Measurements from ENCODE around the gene STAMBP. TPM values are rescaled to one million over a fixed set of nuclear protein-coding genes. Genes with fewer than 3 reads are reported as not detected.

Gene STAMBP
- total and polyA plus RNA-seq, 9 of the 15 experiments (the other 6 are each of a cell fraction or from before 2014, with no cell fraction given): 36.9 to 75.2 (median 48.8) TPM

- no peaks in the 10 kb centered on the region for H3K27me3 ChIP-seq (ENCODE audit: control insufficient read depth in 2 of 2, insufficient read depth in 2 of 2, low read length in 2 of 2)
- H3K4me3 ChIP-seq: no peak overlapping the region
- no peak overlapping the region for H3K4me2 ChIP-seq (ENCODE audit: insufficient read depth, low read length)
- intact Hi-C loops (cut with micrococcal nuclease): no loop called here
- 71% methylated on average over 2 of the region's 2 CpGs for WGBS (ENCODE audit: insufficient coverage, low coverage, missing lambda C conversion rate)
- POLR2A ChIA-PET: interaction anchor here (0.6 to 1.6 kb wide), 3 partner anchors 9 to 232 kb away, joined by 3 read pairs; partner anchors contain the start of gene STAMBP
- CTCF ChIA-PET (ENCODE audit: low intra/inter-chr PET ratio): no interaction called here
- no peak for ATAC-seq
- H2AFZ ChIP-seq (ENCODE audit: low read depth, low read length): no peak overlapping the region
- H3K4me1 ChIP-seq (replicated peaks in 1 of 2; ENCODE audit: control insufficient read depth in 2 of 2, insufficient read depth in 2 of 2, low read length in 2 of 2): peaks cover 2 to 8% of the 10 kb centered on the region in 2 experiments; a peak in 2 of 5 replicates
- no TSS peak for BruUV-seq (replicated peaks)
- no peak overlapping the region for H3K27ac ChIP-seq (ENCODE audit: extremely low read depth, low read depth, low read length)
- H3K9me3 ChIP-seq (replicated peaks; ENCODE audit: control insufficient read depth, insufficient read depth, low read depth, low read length): no peaks in the 10 kb centered on the region
- FAIRE-seq: no peak
- H3K79me2 ChIP-seq (ENCODE audit: control insufficient read depth, insufficient read depth, low read length): peaks cover 4% of the 10 kb centered on the region; the same call in 1 of the 3 replicates
- no peaks in the 10 kb centered on the region for H3K9me1 ChIP-seq (ENCODE audit: control insufficient read depth, insufficient read depth, low read length)
- H3K36me3 ChIP-seq (ENCODE audit: control insufficient read depth, insufficient read depth, low read length): peaks cover 43% of the 10 kb centered on the region; the same call in 2 of the 3 replicates
- no peaks in the 10 kb centered on the region for H4K20me1 ChIP-seq (replicated peaks; ENCODE audit: control insufficient read depth, insufficient read depth, low read length)
- in situ Hi-C loops (cut with MboI): no loop called here
- H3K9ac ChIP-seq (ENCODE audit: insufficient read depth in 1 of 2, low read depth in 2 of 2, low read length in 2 of 2): no peak overlapping the region
- DNase-seq (ENCODE audit: extremely low read depth in 1 of 4, low spot score in 3 of 4): no peak
- TF ChIP-seq ZFPM2 (CRISPR knock-in tag; IDR thresholded peaks at IDR 0.05) (no peak), SOX6 (IDR thresholded peaks at IDR 0.05) (no peak), SRSF7 (optimal IDR thresholded peaks at IDR 0.05; ENCODE audit: low read depth, low read length) (no peak), CREB3 (tag; conservative IDR thresholded peaks at IDR 0.05; ENCODE audit: low read depth) (no peak), RBM15 (IDR thresholded peaks at IDR 0.05; ENCODE audit: insufficient read depth, low read length) (no peak), BCOR (IDR thresholded peaks at IDR 0.05) (no peak), POLR2A (conservative IDR thresholded peaks at IDR 0.05) (no peak), PRMT5 (CRISPR knock-in tag; IDR thresholded peaks at IDR 0.05) (no peak), HDAC3 (IDR thresholded peaks at IDR 0.05; ENCODE audit: borderline replicate concordance, partially characterized antibody) (no peak), XRCC4 (IDR thresholded peaks at IDR 0.05; ENCODE audit: extremely low read depth, insufficient read depth, insufficient read length) (no peak), THAP12 (CRISPR knock-in tag; IDR thresholded peaks at IDR 0.05) (no peak), NONO (IDR thresholded peaks at IDR 0.05; ENCODE audit: low read depth in 2 of 2, low read length in 1 of 2) (no peak), ZKSCAN8 (CRISPR knock-in tag; IDR thresholded peaks at IDR 0.05) (no peak), MBD1 (CRISPR knock-in tag; IDR thresholded peaks at IDR 0.05) (no peak), CBFA2T2 (conservative IDR thresholded peaks at IDR 0.05) (no peak), TAF9B (IDR thresholded peaks at IDR 0.05; ENCODE audit: partially characterized antibody) (no peak), BRF1 (IDR thresholded peaks at IDR 0.05; ENCODE audit: borderline replicate concordance, extremely low read depth, insufficient read length) (no peak), SP2 (IDR thresholded peaks at IDR 0.05; ENCODE audit: extremely low read depth, low read depth, low read length, poor library complexity, severe bottlenecking) (no peak), CGGBP1 (CRISPR knock-in tag; IDR thresholded peaks at IDR 0.05) (no peak)
These were observed 10.3 kb downstream of the STAMBP start for GRCh38 chr2:73838889-73839534.
